Measurements from ENCODE around the gene AADACL4. TPM values are rescaled to one million over a fixed set of nuclear protein-coding genes. Genes with fewer than 3 reads are reported as not detected.

The AADACL4 gene
- total RNA-seq, 4 donors from 2014 or later, result not detected

GRCh38 chr1:12602659-12603024 lies 41.2 kb upstream of the AADACL4 start:
- Histone ChIP-seq H3K4me1 (peaks cover 22 to 69% (median 42%) of the 10 kb centered on the region in 4 donors), H3K27me3 (no peaks in the 10 kb centered on the region), H3K27ac (peak overlapping the region; percentile 17 to 55 (median 42)), H3K36me3 (peaks cover 0 to 4% (median 0%) of the 10 kb centered on the region in 4 donors), H3K4me3 (no peak overlapping the region), H3K9me3 (peaks cover 0 to 3% of the 10 kb centered on the region in 2 donors)
- no peak for TF ChIP-seq EP300 (IDR thresholded peaks at IDR 0.05; ENCODE audit: low read depth)
- no peak for TF ChIP-seq POLR2A (IDR thresholded peaks at IDR 0.05)
- TF ChIP-seq POLR2AphosphoS5 (IDR thresholded peaks at IDR 0.05), result no peak
- no peak for TF ChIP-seq CTCF (IDR thresholded peaks at IDR 0.05)
- intact Hi-C loops (cut with DNase I; ENCODE audit: low total_unique reads) (no loop called here), in situ Hi-C loops (cut with MboI; ENCODE audit: low pct_ligation_motif_present in 1 of 4, low pct_unique_long_range_greater_than_20kb in 1 of 4, low sequenced_read_pairs in 3 of 4) (loop anchor here in 1 of 4 donors (25.0 kb wide), 1 partner anchor 190 kb away; no protein-coding TSS in a partner anchor)
- 88% methylated on average over 6 of the region's 6 CpGs; no CpG with 5 or more reads in 1 of the 2 donors for WGBS, 2 donors (ENCODE audit: low coverage in 1 of 2)
- no peak for DNase-seq

GRCh38 chr1:12603224-12603623 lies 40.7 kb upstream of the AADACL4 start:
- Histone ChIP-seq H3K27me3 (no peaks in the 10 kb centered on the region), H3K36me3 (peaks cover 0 to 4% (median 0%) of the 10 kb centered on the region in 4 donors), H3K4me3 (no peak overlapping the region), H3K27ac (peak overlapping the region; percentile 17 to 55 (median 42)), H3K4me1 (peaks cover 22 to 63% (median 38%) of the 10 kb centered on the region in 4 donors), H3K9me3 (peaks cover 0 to 3% of the 10 kb centered on the region in 2 donors)
- in situ Hi-C loops (cut with MboI; ENCODE audit: low pct_ligation_motif_present in 1 of 4, low pct_unique_long_range_greater_than_20kb in 1 of 4, low sequenced_read_pairs in 3 of 4) (loop anchor here in 1 of 4 donors (25.0 kb wide), 1 partner anchor 191 kb away; no protein-coding TSS in a partner anchor), intact Hi-C loops (cut with DNase I; ENCODE audit: low total_unique reads) (no loop called here)
- TF ChIP-seq POLR2A (IDR thresholded peaks at IDR 0.05), result no peak
- no peak for TF ChIP-seq EP300 (IDR thresholded peaks at IDR 0.05; ENCODE audit: low read depth)
- no peak for TF ChIP-seq POLR2AphosphoS5 (IDR thresholded peaks at IDR 0.05)
- TF ChIP-seq CTCF (IDR thresholded peaks at IDR 0.05), result no peak
- WGBS, 2 donors (ENCODE audit: low coverage in 1 of 2), result 45 to 78% methylated on average over 3 to 9 of the region's 9 CpGs
- no peak for DNase-seq

GRCh38 chr1:12604114-12604874 lies 39.6 kb upstream of the AADACL4 start:
- Histone ChIP-seq H3K4me3 (no peak overlapping the region), H3K4me1 (peaks cover 22 to 54% (median 38%) of the 10 kb centered on the region in 4 donors), H3K36me3 (peaks cover 0 to 4% (median 0%) of the 10 kb centered on the region in 4 donors), H3K9me3 (peaks cover 0 to 3% of the 10 kb centered on the region in 2 donors), H3K27ac (peak overlapping the region; percentile 37 to 57 (median 52)), H3K27me3 (no peaks in the 10 kb centered on the region)
- in situ Hi-C loops (cut with MboI; ENCODE audit: low pct_ligation_motif_present in 1 of 4, low pct_unique_long_range_greater_than_20kb in 1 of 4, low sequenced_read_pairs in 3 of 4) (loop anchor here in 1 of 4 donors (25.0 kb wide), 1 partner anchor 192 kb away; no protein-coding TSS in a partner anchor), intact Hi-C loops (cut with DNase I; ENCODE audit: low total_unique reads) (no loop called here)
- WGBS, 2 donors (ENCODE audit: low coverage in 1 of 2), result 20 to 51% methylated on average over 2 to 16 of the region's 16 CpGs
- DNase-seq, result peak; percentile 47
- TF ChIP-seq CTCF (IDR thresholded peaks at IDR 0.05) (no peak), POLR2AphosphoS5 (IDR thresholded peaks at IDR 0.05) (peak in 2 of 3 donors; percentile 54 to 68)

- in situ Hi-C loops (cut with MboI; ENCODE audit: low pct_ligation_motif_present in 1 of 4, low pct_unique_long_range_greater_than_20kb in 1 of 4, low sequenced_read_pairs in 3 of 4), result loop anchor here in 1 of 4 donors (25.0 kb wide), 1 partner anchor 193 kb away; no protein-coding TSS in a partner anchor
- Histone ChIP-seq H3K36me3 (peaks cover 0 to 4% (median 0%) of the 10 kb centered on the region in 4 donors), H3K27ac (peak overlapping the region in 2 of 4 donors; percentile 25 to 37)
Observed at GRCh38 chr1:12604986-12605385, 38.9 kb upstream of the AADACL4 start.

More at GRCh38 chr1:12604986-12605385, 38.9 kb upstream of the AADACL4 start:
- 81 to 87% methylated on average over 7 to 9 of the region's 9 CpGs for WGBS, 2 donors (ENCODE audit: low coverage in 1 of 2)
- intact Hi-C loops (cut with DNase I; ENCODE audit: low total_unique reads), result no loop called here
- Histone ChIP-seq H3K4me3 (no peak overlapping the region), H3K27me3 (no peaks in the 10 kb centered on the region), H3K9me3 (peaks cover 0 to 3% of the 10 kb centered on the region in 2 donors), H3K4me1 (peaks cover 16 to 48% (median 34%) of the 10 kb centered on the region in 4 donors)
- no peak for DNase-seq
- TF ChIP-seq POLR2A (IDR thresholded peaks at IDR 0.05) (no peak), EP300 (IDR thresholded peaks at IDR 0.05; ENCODE audit: low read depth) (no peak), CTCF (IDR thresholded peaks at IDR 0.05) (no peak), POLR2AphosphoS5 (IDR thresholded peaks at IDR 0.05) (no peak)

All from transverse colon (tissue), 4 donors.